Liver (tissue), 9 donors: Measurements from ENCODE around the gene ATR. TPM values are rescaled to one million over a fixed set of nuclear protein-coding genes. Genes with fewer than 3 reads are reported as not detected.

ENCODE experiments used
- DNase-seq: peaks from one replicate; pipeline ENCODE4 v3.0.0-alpha.2; 2017; ENCODE audit warnings: low spot score
- H3K27ac ChIP-seq, 2 donors: one replicate each; pipeline ENCODE4 v1.7.0; 2013; ENCODE audit warnings: inconsistent platforms in 2 of 2, low read length in 2 of 2, control low read depth in 1 of 2, low read depth in 1 of 2, mild to moderate bottlenecking in 1 of 2
- H3K27me3 ChIP-seq, 4 donors: one replicate each; pipeline versions ENCODE4 v1.6.1 to v1.7.0; 2013; ENCODE audit warnings: low read length in 3 of 4, inconsistent platforms in 1 of 4, mild to moderate bottlenecking in 1 of 4, moderate library complexity in 1 of 4; ENCODE audit not compliant: control insufficient read depth in 4 of 4, insufficient read depth in 4 of 4
- H3K36me3 ChIP-seq, 4 donors: one replicate each; pipeline versions ENCODE4 v1.6.1 to v1.7.0; 2013; ENCODE audit warnings: low read length in 3 of 4, mild to moderate bottlenecking in 3 of 4, low read depth in 1 of 4, moderate library complexity in 1 of 4; ENCODE audit not compliant: control insufficient read depth in 4 of 4, insufficient read depth in 3 of 4
- H3K4me1 ChIP-seq, 4 donors: one replicate each; pipeline versions ENCODE4 v1.6.1 to v1.7.0; 2013; ENCODE audit warnings: low read length in 3 of 4, mild to moderate bottlenecking in 3 of 4, moderate library complexity in 1 of 4; ENCODE audit not compliant: control insufficient read depth in 4 of 4, insufficient read depth in 4 of 4
- H3K4me3 ChIP-seq, 3 donors: one replicate each; pipeline versions ENCODE4 v1.6.1 to v1.7.0; 2013; ENCODE audit warnings: low read length in 3 of 3, control low read depth in 1 of 3, low read depth in 1 of 3, mild to moderate bottlenecking in 1 of 3
- H3K9ac ChIP-seq, 2 donors: one replicate each; pipeline ENCODE4 v1.7.0; 2013; ENCODE audit warnings: low read length in 2 of 2, mild to moderate bottlenecking in 2 of 2, moderate library complexity in 2 of 2, control low read depth in 1 of 2, low read depth in 1 of 2
- H3K9me3 ChIP-seq, 4 donors: one replicate each; pipeline versions ENCODE4 v1.6.1 to v1.7.0; 2013; ENCODE audit warnings: low read length in 3 of 4; ENCODE audit not compliant: control insufficient read depth in 4 of 4
- CTCF ChIP-seq: fragments of 150-350 bp; IDR thresholded peaks from 2 replicates; pipeline ENCODE4 v1.5.1; 2017; ENCODE audit warnings: improper control_type of control experiment, low read depth, low read length; ENCODE audit not compliant: missing input control
- EGR1 ChIP-seq, 2 donors: IDR thresholded peaks; 2 replicates each; pipeline ENCODE4 v1.6.1; 2016 to 2018; ENCODE audit warnings: antibody characterized with exemption in 2 of 2, low read depth in 2 of 2
- FOXA1 ChIP-seq: IDR thresholded peaks from 2 replicates; pipeline ENCODE4 v1.6.1; 2016; ENCODE audit warnings: antibody characterized with exemption
- FOXA2 ChIP-seq: IDR thresholded peaks from 2 replicates; pipeline ENCODE4 v1.6.1; 2016; ENCODE audit warnings: antibody characterized with exemption
- GABPA ChIP-seq, 2 donors: IDR thresholded peaks in 1 of 2; conservative IDR thresholded peaks in 1 of 2; 2 replicates each; pipeline ENCODE4 v1.6.1; 2016; ENCODE audit warnings: antibody characterized with exemption in 2 of 2, mild to moderate bottlenecking in 1 of 2, moderate library complexity in 1 of 2
- HNF4A ChIP-seq, 2 donors: conservative IDR thresholded peaks; 2 replicates each; pipeline ENCODE4 v1.6.1; 2016; ENCODE audit warnings: antibody characterized with exemption in 2 of 2, mild to moderate bottlenecking in 2 of 2
- HNF4G ChIP-seq: IDR thresholded peaks from 2 replicates; pipeline ENCODE4 v1.6.1; 2016; ENCODE audit warnings: antibody characterized with exemption
- JUND ChIP-seq, 2 donors: IDR thresholded peaks; 2 replicates each; pipeline ENCODE4 v1.6.1; 2016; ENCODE audit warnings: antibody characterized with exemption in 2 of 2
- MAX ChIP-seq: IDR thresholded peaks from 2 replicates; pipeline ENCODE4 v1.6.1; 2016; ENCODE audit warnings: antibody characterized with exemption
- NR2F2 ChIP-seq: IDR thresholded peaks from 2 replicates; pipeline ENCODE4 v1.6.1; 2016; ENCODE audit warnings: antibody characterized with exemption
- RAD21 ChIP-seq, 2 donors: IDR thresholded peaks; 2 replicates each; pipeline ENCODE4 v1.6.1; 2016; ENCODE audit warnings: antibody characterized with exemption in 2 of 2, mild to moderate bottlenecking in 2 of 2
- REST ChIP-seq: IDR thresholded peaks from 2 replicates; pipeline ENCODE4 v1.6.1; 2016; ENCODE audit warnings: antibody characterized with exemption, mild to moderate bottlenecking
- RXRA ChIP-seq, 2 donors: IDR thresholded peaks; 2 replicates each; pipeline ENCODE4 v1.6.1; 2017 to 2018; ENCODE audit warnings: antibody characterized with exemption in 2 of 2, mild to moderate bottlenecking in 1 of 2
- SP1 ChIP-seq: IDR thresholded peaks from 2 replicates; pipeline ENCODE4 v1.6.1; 2018; ENCODE audit warnings: antibody characterized with exemption, mild to moderate bottlenecking
- TAF1 ChIP-seq: conservative IDR thresholded peaks from 2 replicates; pipeline ENCODE4 v1.6.1; 2016; ENCODE audit warnings: antibody characterized with exemption, mild to moderate bottlenecking
- YY1 ChIP-seq: IDR thresholded peaks from 2 replicates; pipeline ENCODE4 v1.6.1; 2016; ENCODE audit warnings: antibody characterized with exemption, mild to moderate bottlenecking
- ZBTB33 ChIP-seq: IDR thresholded peaks from 2 replicates; pipeline ENCODE4 v1.6.1; 2016; ENCODE audit warnings: antibody characterized with exemption
- WGBS: extraction: QIAGEN DNeasy Blood & Tissue Kit; methylation state at CpG from one replicate; pipeline ENCODE4 v1.1.7; 2013; 5-methylcytosine and 5-hydroxymethylcytosine counted together
- polyA plus RNA-seq, 2 donors: library from polyadenylated mRNA; stranded (reverse) in 1 of 2; unstranded in 1 of 2; fragments of 200-250 nt in 1 of 2; fragments of >200 nt in 1 of 2; fragmentation: Nextera tagmentation in 1 of 2; extraction: Ambion mirVana in 1 of 2; gene quantifications; one replicate each; pipeline versions ENCODE4 v1.2.1 to v1.2.3, GENCODE V29; 2013 to 2015
- total RNA-seq, 2 donors: library from RNA; depleted of rRNA; stranded (reverse); fragments of >200 nt; gene quantifications; one replicate each; pipeline ENCODE4 v1.2.3, GENCODE V29; 2014
- donor health status: healthy.
- donor health status: healthy.
- donor health status: healthy.
- donor health status: healthy.
- donor health status: healthy.

The ATR gene
- total and polyA plus RNA-seq, 4 donors, result 5.0 to 21.5 (median 12.1) TPM

- Histone ChIP-seq H3K36me3 (peaks cover 6 to 40% (median 15%) of the 10 kb centered on the region in 4 donors), H3K4me3 (no peak overlapping the region), H3K9me3 (no peaks in the 10 kb centered on the region), H3K27me3 (no peaks in the 10 kb centered on the region), H3K27ac (no peak overlapping the region), H3K9ac (no peak overlapping the region), H3K4me1 (no peaks in the 10 kb centered on the region)
- TF ChIP-seq HNF4A (conservative IDR thresholded peaks at IDR 0.05) (no peak), MAX (no peak), RAD21 (IDR thresholded peaks at IDR 0.05) (no peak), EGR1 (IDR thresholded peaks at IDR 0.05; ENCODE audit: low read depth in 2 of 2) (no peak), JUND (IDR thresholded peaks at IDR 0.05) (no peak), ZBTB33 (no peak), RXRA (IDR thresholded peaks at IDR 0.05) (no peak), REST (no peak), HNF4G (no peak), CTCF (no peak), NR2F2 (no peak), TAF1 (no peak)
- DNase-seq, result no peak
- WGBS, result 90% methylated on average over 5 of the region's 5 CpGs
These were observed 88.8 kb downstream of the ATR start for GRCh38 chr3:142489572-142490323.

- Histone ChIP-seq H3K4me1 (no peaks in the 10 kb centered on the region), H3K9ac (no peak overlapping the region), H3K9me3 (peaks cover 0 to 14% (median 6%) of the 10 kb centered on the region in 4 donors), H3K27me3 (no peaks in the 10 kb centered on the region), H3K27ac (no peak overlapping the region), H3K4me3 (no peak overlapping the region), H3K36me3 (peaks cover 8 to 28% (median 20%) of the 10 kb centered on the region in 4 donors)
- WGBS, result over 99% methylated on average over 4 of the region's 4 CpGs
- DNase-seq, result no peak
- no peak for TF ChIP-seq SP1
- TF ChIP-seq RAD21 (IDR thresholded peaks at IDR 0.05), result no peak
- TF ChIP-seq FOXA2, result no peak
- no peak for TF ChIP-seq FOXA1
- no peak for TF ChIP-seq YY1
- no peak for TF ChIP-seq RXRA (IDR thresholded peaks at IDR 0.05)
- TF ChIP-seq JUND (IDR thresholded peaks at IDR 0.05), result no peak
- TF ChIP-seq REST, result no peak
- no peak for TF ChIP-seq EGR1 (IDR thresholded peaks at IDR 0.05; ENCODE audit: low read depth in 2 of 2)
- TF ChIP-seq GABPA (IDR thresholded peaks at IDR 0.05 in 1 of 2, conservative IDR thresholded peaks at IDR 0.05 in 1 of 2), result no peak
- TF ChIP-seq HNF4A (conservative IDR thresholded peaks at IDR 0.05), result no peak
- TF ChIP-seq TAF1, result no peak
- TF ChIP-seq NR2F2, result no peak
- TF ChIP-seq CTCF, result no peak
These were observed 93.6 kb downstream of the ATR start for GRCh38 chr3:142484912-142485435.
